DMS53 treated with DMSO at 0.1 percent for 48 hours (cell line): ENCODE measurements around the gene TNRC18.
"Not testable (repeated sequence)": the region's sequence is repeated elsewhere in the genome, so short reads cannot be mapped to it uniquely, and the experiment has no call there.

Experiments used
- DNase-seq: peaks from one replicate; lab custom pipeline; 2025; ENCODE audit not compliant: unreplicated experiment; lab: John Stamatoyannopoulos, UW

The TNRC18 gene

GRCh38 chr7:5350600-5351385, 72.8 kb downstream of the TNRC18 start:
- DNase-seq = no peak

- DNase-seq = no peak
These were observed 73.5 kb downstream of the TNRC18 start for GRCh38 chr7:5350174-5350463.

GRCh38 chr7:5349437-5350173, 74.0 kb downstream of the TNRC18 start:
- DNase-seq = no peak

GRCh38 chr7:5349005-5349380, 74.6 kb downstream of the TNRC18 start:
- DNase-seq = no peak

GRCh38 chr7:5348134-5349004, 75.3 kb downstream of the TNRC18 start:
- DNase-seq = no peak

GRCh38 chr7:5345671-5346070, 78.0 kb downstream of the TNRC18 start:
- DNase-seq = no peak

GRCh38 chr7:5345171-5345570, 78.5 kb downstream of the TNRC18 start:
- no peak for DNase-seq

GRCh38 chr7:5344342-5344741, 79.3 kb downstream of the TNRC18 start:
- DNase-seq = no peak

GRCh38 chr7:5343884-5344283, 79.8 kb downstream of the TNRC18 start:
- no peak for DNase-seq

- DNase-seq = no peak
These were observed 81.0 kb downstream of the TNRC18 start for GRCh38 chr7:5342631-5343030.

GRCh38 chr7:5339955-5340354, 83.7 kb downstream of the TNRC18 start:
- DNase-seq = no peak

GRCh38 chr7:5337047-5337446, 86.6 kb downstream of the TNRC18 start:
- DNase-seq = no peak

GRCh38 chr7:5334671-5335070, 89.0 kb downstream of the TNRC18 start:
- DNase-seq = no peak

GRCh38 chr7:5333121-5334045, 90.3 kb downstream of the TNRC18 start:
- DNase-seq = no peak

- DNase-seq = no peak
These were observed 91.1 kb downstream of the TNRC18 start for GRCh38 chr7:5332579-5332978.

GRCh38 chr7:5330288-5330687, 93.3 kb downstream of the TNRC18 start:
- DNase-seq = no peak

- DNase-seq = no peak
These were observed 98.7 kb downstream of the TNRC18 start for GRCh38 chr7:5324961-5325360.

- DNase-seq = not testable (repeated sequence)
These were observed 99.5 kb downstream of the TNRC18 start for GRCh38 chr7:5323800-5324781.

- DNase-seq = no peak
These were observed 100.8 kb downstream of the TNRC18 start for GRCh38 chr7:5322621-5323410.
